ENCODE measurements around the gene DTNA.

The DTNA gene

DNA sequence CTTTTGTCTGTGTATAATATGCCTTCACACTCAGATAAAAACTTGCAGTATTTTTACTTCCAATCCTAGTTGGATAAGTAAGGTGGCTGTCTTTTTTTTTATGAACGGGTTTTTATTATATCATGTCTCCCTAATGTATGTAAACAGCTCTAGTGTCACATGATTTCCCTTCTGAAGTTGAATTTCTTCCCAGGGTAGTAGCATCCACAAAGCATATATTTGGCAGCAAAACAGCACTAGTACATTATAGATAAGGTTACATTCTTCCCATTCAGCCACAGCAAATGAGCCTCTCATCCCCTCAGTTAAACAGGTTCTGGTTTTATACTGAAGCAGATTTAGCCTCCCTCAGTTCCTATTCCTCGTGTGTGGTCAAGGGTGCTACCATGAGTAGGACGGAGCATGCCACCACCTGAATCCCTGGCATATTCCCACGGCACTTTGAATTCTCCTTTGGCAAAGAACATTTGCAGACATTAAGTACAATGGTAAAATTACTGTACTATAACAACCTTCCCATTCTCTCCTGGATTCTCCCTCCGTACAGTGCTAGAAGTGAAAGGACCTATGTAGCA, 15.4 kb upstream of the DTNA start:
- H3K4me1 Mint-ChIP-seq: peaks cover 13% of the 10 kb centered on the region
- peak overlapping the region in 2 of 3 experiments; percentile 8 to 39 for H3K4me3 Mint-ChIP-seq
- no peaks in the 10 kb centered on the region for H3K9me3 Mint-ChIP-seq
- no peaks in the 10 kb centered on the region for H3K36me3 Mint-ChIP-seq (ENCODE audit: low read depth)
- H3K27ac Mint-ChIP-seq: peak overlapping the region; percentile 77 to 91 (median 77)
- TF ChIP-seq, protein P1, sequence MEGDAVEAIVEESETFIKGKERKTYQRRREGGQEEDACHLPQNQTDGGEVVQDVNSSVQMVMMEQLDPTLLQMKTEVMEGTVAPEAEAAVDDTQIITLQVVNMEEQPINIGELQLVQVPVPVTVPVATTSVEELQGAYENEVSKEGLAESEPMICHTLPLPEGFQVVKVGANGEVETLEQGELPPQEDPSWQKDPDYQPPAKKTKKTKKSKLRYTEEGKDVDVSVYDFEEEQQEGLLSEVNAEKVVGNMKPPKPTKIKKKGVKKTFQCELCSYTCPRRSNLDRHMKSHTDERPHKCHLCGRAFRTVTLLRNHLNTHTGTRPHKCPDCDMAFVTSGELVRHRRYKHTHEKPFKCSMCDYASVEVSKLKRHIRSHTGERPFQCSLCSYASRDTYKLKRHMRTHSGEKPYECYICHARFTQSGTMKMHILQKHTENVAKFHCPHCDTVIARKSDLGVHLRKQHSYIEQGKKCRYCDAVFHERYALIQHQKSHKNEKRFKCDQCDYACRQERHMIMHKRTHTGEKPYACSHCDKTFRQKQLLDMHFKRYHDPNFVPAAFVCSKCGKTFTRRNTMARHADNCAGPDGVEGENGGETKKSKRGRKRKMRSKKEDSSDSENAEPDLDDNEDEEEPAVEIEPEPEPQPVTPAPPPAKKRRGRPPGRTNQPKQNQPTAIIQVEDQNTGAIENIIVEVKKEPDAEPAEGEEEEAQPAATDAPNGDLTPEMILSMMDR (IDR thresholded peaks at IDR 0.05; ENCODE audit: unreplicated experiment in 3 of 3): no peak
- no peaks in the 10 kb centered on the region for H3K27me3 Mint-ChIP-seq (ENCODE audit: low read depth)

DNA sequence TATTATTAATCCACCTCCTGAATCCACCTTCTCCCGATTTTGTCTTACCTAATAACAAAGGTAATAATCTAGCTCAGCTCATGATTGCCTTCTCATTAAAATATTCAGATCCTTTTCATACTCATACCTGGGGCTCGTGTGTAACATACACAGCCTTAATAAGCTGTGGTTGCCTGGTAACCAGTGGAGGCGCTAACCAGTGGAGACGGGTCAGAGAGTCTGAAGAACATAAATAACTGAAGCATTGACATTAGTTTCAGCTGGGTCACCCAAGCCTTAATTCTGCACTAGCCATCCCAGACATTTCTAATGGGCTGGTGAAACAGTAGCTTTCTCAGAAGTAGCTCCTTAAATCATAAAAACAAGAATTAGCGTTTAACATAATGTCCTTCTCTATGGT, 14.8 kb upstream of the DTNA start:
- no peaks in the 10 kb centered on the region for H3K27me3 Mint-ChIP-seq (ENCODE audit: low read depth)
- TF ChIP-seq, protein P1 (IDR thresholded peaks at IDR 0.05; ENCODE audit: unreplicated experiment in 3 of 3): no peak

DNA sequence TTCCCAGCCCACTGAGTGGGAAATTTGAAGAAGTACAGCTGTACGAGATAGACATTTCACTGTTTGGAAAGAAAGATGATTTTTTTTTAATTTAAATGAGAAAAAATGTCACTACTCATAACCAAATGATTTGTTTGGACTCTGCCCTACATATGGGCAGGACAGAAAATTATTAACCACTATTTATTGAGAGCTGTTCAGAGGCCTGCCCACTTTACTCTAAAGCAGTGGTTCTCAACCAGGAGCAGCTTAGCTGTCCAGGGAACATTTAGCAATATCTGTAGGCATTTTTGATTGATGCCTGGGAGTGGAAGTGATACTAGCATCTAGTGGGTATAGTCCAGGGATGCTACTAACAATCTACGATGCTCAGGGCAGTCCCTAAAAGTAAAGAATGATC, 13.4 kb upstream of the DTNA start:
- Mint-ChIP-seq H3K36me3 (ENCODE audit: low read depth) (no peaks in the 10 kb centered on the region), H3K4me1 (peaks cover 13% of the 10 kb centered on the region), H3K27me3 (ENCODE audit: low read depth) (no peaks in the 10 kb centered on the region), H3K4me3 (no peak overlapping the region), H3K27ac (peak overlapping the region in 1 of 3 experiments; percentile 66), H3K9me3 (no peaks in the 10 kb centered on the region)
- TF ChIP-seq, protein P1 (IDR thresholded peaks at IDR 0.05; ENCODE audit: unreplicated experiment in 3 of 3): no peak

More for the DNA sequence above, 14.8 kb upstream of the DTNA start:
- H3K4me1 Mint-ChIP-seq: peaks cover 13% of the 10 kb centered on the region
- H3K27ac Mint-ChIP-seq: peak overlapping the region; percentile 77 to 91 (median 77)
- H3K36me3 Mint-ChIP-seq (ENCODE audit: low read depth): no peaks in the 10 kb centered on the region
- H3K9me3 Mint-ChIP-seq: no peaks in the 10 kb centered on the region
- peak overlapping the region in 2 of 3 experiments; percentile 45 to 50 for H3K4me3 Mint-ChIP-seq

DNA sequence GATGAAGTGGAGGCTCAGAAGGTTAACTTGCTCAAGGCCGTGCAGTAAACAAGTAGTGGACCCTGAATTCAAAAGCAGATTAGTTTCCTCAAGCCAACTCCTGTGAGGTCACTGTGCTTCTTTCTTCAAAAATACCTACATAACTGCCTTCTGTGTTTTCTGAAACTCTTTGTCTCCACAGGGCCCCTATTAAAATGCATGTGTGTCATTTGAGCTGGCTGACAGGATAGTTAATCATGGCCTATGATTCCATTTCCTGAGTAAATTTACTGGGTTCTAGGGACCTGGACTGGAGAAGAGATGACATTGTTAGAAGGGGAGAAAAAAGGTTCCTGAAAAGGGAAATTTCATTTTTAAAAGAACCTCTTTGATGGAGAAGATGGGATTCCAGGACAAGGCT, 12.9 kb upstream of the DTNA start:
- H3K9me3 Mint-ChIP-seq: no peaks in the 10 kb centered on the region
- H3K27me3 Mint-ChIP-seq (ENCODE audit: low read depth): no peaks in the 10 kb centered on the region
- peak overlapping the region in 1 of 3 experiments; percentile 66 for H3K27ac Mint-ChIP-seq
- TF ChIP-seq, protein P1 (IDR thresholded peaks at IDR 0.05; ENCODE audit: unreplicated experiment in 3 of 3): no peak
- peaks cover 13% of the 10 kb centered on the region for H3K4me1 Mint-ChIP-seq
- H3K36me3 Mint-ChIP-seq (ENCODE audit: low read depth): no peaks in the 10 kb centered on the region
- H3K4me3 Mint-ChIP-seq: no peak overlapping the region

DNA sequence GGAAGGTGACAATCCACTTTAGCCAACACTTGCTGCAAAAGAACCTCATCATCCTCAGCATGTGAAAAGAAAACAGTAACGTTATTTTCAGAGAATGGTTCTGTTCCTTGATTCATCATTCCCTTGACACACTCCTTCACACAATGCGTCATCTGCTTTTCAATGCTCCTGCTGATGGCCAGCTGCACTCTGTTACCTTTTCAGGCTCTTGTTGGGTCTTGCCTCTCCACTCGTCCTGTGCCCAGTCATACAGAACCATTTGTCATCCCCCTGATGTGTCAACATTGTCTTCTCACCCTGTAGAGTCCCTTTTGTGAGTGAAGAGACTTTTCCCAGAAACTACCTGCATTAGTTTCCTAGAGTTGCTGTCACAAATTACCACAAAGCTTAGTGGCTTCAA, 12.2 kb upstream of the DTNA start:
- H3K9me3 Mint-ChIP-seq: no peaks in the 10 kb centered on the region
- peaks cover 13% of the 10 kb centered on the region for H3K4me1 Mint-ChIP-seq
- no peak overlapping the region for H3K4me3 Mint-ChIP-seq
- peak overlapping the region in 1 of 3 experiments; percentile 66 for H3K27ac Mint-ChIP-seq
- H3K36me3 Mint-ChIP-seq (ENCODE audit: low read depth): no peaks in the 10 kb centered on the region
- H3K27me3 Mint-ChIP-seq (ENCODE audit: low read depth): no peaks in the 10 kb centered on the region
- TF ChIP-seq, protein P1 (IDR thresholded peaks at IDR 0.05; ENCODE audit: unreplicated experiment in 3 of 3): no peak

DNA sequence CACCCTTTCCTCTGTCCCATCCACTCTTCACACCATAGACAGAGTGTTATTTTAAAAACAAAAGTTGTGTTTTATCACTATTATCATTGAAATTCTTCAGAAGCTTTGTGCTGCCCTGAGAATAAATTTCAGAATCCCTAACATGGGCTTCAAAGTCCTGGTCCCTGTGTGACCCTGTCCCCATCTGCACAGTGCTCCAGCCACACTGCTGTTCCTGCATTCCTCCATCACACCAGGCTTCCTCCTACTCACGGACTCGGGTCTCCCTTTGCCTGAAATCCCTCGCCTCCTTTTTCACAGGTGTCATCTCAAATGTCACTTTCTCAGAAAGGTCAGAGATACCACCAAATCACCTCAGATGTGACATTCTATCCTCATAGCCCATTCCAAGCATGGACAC, 8.2 kb upstream of the DTNA start:
- peaks cover under 1% of the 10 kb centered on the region for H3K4me1 Mint-ChIP-seq
- no peak overlapping the region for H3K27ac Mint-ChIP-seq
- H3K27me3 Mint-ChIP-seq (ENCODE audit: low read depth): no peaks in the 10 kb centered on the region
- TF ChIP-seq, protein P1 (IDR thresholded peaks at IDR 0.05; ENCODE audit: unreplicated experiment in 3 of 3): no peak
- H3K9me3 Mint-ChIP-seq: no peaks in the 10 kb centered on the region
- H3K4me3 Mint-ChIP-seq: no peak overlapping the region
- H3K36me3 Mint-ChIP-seq (ENCODE audit: low read depth): no peaks in the 10 kb centered on the region
